HG02840 (cell line): ENCODE measurements around the gene KANSL1.

ENCODE experiments used
- ATAC-seq: cut with Tn5 transposase; IDR thresholded peaks from one replicate; pipeline ENCODE4 v1.9.1; 2021; ENCODE audit warnings: mild to moderate bottlenecking, moderate library complexity, moderate number of reproducible peaks; ENCODE audit not compliant: unreplicated experiment, low FRiP score

The KANSL1 gene

GRCh38 chr17:46086821-46087220 is 106.4 kb downstream of the KANSL1 start:
- no peak for ATAC-seq

- no peak for ATAC-seq
These were observed 107.7 kb downstream of the KANSL1 start for GRCh38 chr17:46085522-46085921.

- ATAC-seq: no peak
These were observed 111.0 kb downstream of the KANSL1 start for GRCh38 chr17:46082257-46082656.

- no peak for ATAC-seq
These were observed 112.3 kb downstream of the KANSL1 start for GRCh38 chr17:46081018-46081320.

GRCh38 chr17:46080118-46081017 is 112.9 kb downstream of the KANSL1 start:
- no peak for ATAC-seq

- ATAC-seq: no peak
These were observed 114.6 kb downstream of the KANSL1 start for GRCh38 chr17:46078675-46079074.

- ATAC-seq: no peak
These were observed 118.7 kb downstream of the KANSL1 start for GRCh38 chr17:46074540-46074939.

- no peak for ATAC-seq
These were observed 120.2 kb downstream of the KANSL1 start for GRCh38 chr17:46072998-46073397.

GRCh38 chr17:46071796-46072195 is 121.4 kb downstream of the KANSL1 start:
- no peak for ATAC-seq

- no peak for ATAC-seq
These were observed 128.8 kb downstream of the KANSL1 start for GRCh38 chr17:46064460-46064859.

- ATAC-seq: no peak
These were observed 130.0 kb downstream of the KANSL1 start for GRCh38 chr17:46063241-46063640.

GRCh38 chr17:46061435-46061834 is 131.8 kb downstream of the KANSL1 start:
- ATAC-seq: no peak

- ATAC-seq: no peak
These were observed 132.8 kb downstream of the KANSL1 start for GRCh38 chr17:46060461-46060860.

GRCh38 chr17:46059486-46059885 is 133.7 kb downstream of the KANSL1 start:
- ATAC-seq: no peak

GRCh38 chr17:46057366-46057765 is 135.9 kb downstream of the KANSL1 start:
- no peak for ATAC-seq

GRCh38 chr17:46056800-46057304 is 136.4 kb downstream of the KANSL1 start:
- no peak for ATAC-seq

GRCh38 chr17:46053911-46054534 is 139.2 kb downstream of the KANSL1 start:
- ATAC-seq: no peak

GRCh38 chr17:46049656-46050055 is 143.6 kb downstream of the KANSL1 start:
- ATAC-seq: no peak

- ATAC-seq: no peak
These were observed 145.4 kb downstream of the KANSL1 start for GRCh38 chr17:46047856-46048255.

GRCh38 chr17:46047398-46047797 is 145.8 kb downstream of the KANSL1 start:
- no peak for ATAC-seq

- ATAC-seq: no peak
These were observed 146.3 kb downstream of the KANSL1 start for GRCh38 chr17:46046957-46047356.

GRCh38 chr17:46045639-46046038 is 147.6 kb downstream of the KANSL1 start:
- ATAC-seq: no peak
